PC-3 (cell line): ENCODE measurements around the gene UBE3A. TPM values are rescaled to one million over a fixed set of nuclear protein-coding genes. Genes with fewer than 3 reads are reported as not detected.

ENCODE experiments used
- ATAC-seq: fragments of 200-7000 bp; cut with Tn5 transposase; 2 replicates; pipeline ENCODE4 v1.9.1; 2020; ENCODE audit warnings: mild to moderate bottlenecking, moderate library complexity
- BruUV-seq: library from RNA; stranded (reverse); fragments of 400-500 nt; replicated peaks from 2 replicates; lab custom pipeline; 2021; lab: Mats Ljungman, UMichigan
- CTCF ChIA-PET: fragments of 300-600 bp; sonication (Branson Sonifier 250); formaldehyde crosslinking; loops from one replicate; lab custom pipeline; 2022; ENCODE audit warnings: antibody characterized with exemption; lab: Charles Lee
- POLR2A ChIA-PET: fragments of 300-600 bp; sonication (Branson Sonifier 250); formaldehyde crosslinking; loops from one replicate; lab custom pipeline; 2022; ENCODE audit warnings: antibody characterized with exemption; ENCODE audit not compliant: unreplicated experiment; lab: Charles Lee
- DNase-seq: peaks from one replicate; pipeline ENCODE4 v3.0.0-alpha.2; 2015
- H2AFZ ChIP-seq: fragments of 300-600 bp; sonication (generic); 2 replicates; pipeline ENCODE4 v1.6.0; 2016; ENCODE audit warnings: antibody characterized with exemption, low read length
- H3F3A ChIP-seq: fragments of 300-600 bp; sonication (generic); one replicate; pipeline ENCODE4 v1.6.0; 2017; ENCODE audit warnings: antibody characterized with exemption, low read length, control low read depth, mild to moderate bottlenecking; ENCODE audit not compliant: unreplicated experiment
- H3K27ac ChIP-seq: fragments of 300-600 bp; sonication (generic); 2 replicates; pipeline ENCODE4 v1.5.1; 2016; ENCODE audit warnings: mild to moderate bottlenecking, low read length
- H3K27me3 ChIP-seq: fragments of 300-600 bp; sonication (generic); 2 replicates; pipeline ENCODE4 v1.6.1; 2016; ENCODE audit warnings: low read length, mixed read lengths
- H3K36me3 ChIP-seq: fragments of 300-600 bp; sonication (generic); 2 replicates; pipeline ENCODE4 v1.6.1; 2016; ENCODE audit warnings: low read depth, mixed run types, low read length, mixed read lengths
- H3K4me1 ChIP-seq: fragments of 300-600 bp; sonication (generic); 2 replicates; pipeline ENCODE4 v1.5.1; 2016; ENCODE audit warnings: low read length; ENCODE audit not compliant: insufficient read depth
- H3K4me2 ChIP-seq: fragments of 300-600 bp; sonication (generic); 2 replicates; pipeline ENCODE4 v1.6.0; 2016; ENCODE audit warnings: low read length
- H3K4me3 ChIP-seq: fragments of 300-600 bp; sonication (generic); 2 replicates; pipeline ENCODE4 v1.5.1; 2016; ENCODE audit warnings: mild to moderate bottlenecking, low read length, mixed read lengths
- H3K79me2 ChIP-seq: fragments of 300-600 bp; sonication (generic); 2 replicates; pipeline ENCODE4 v1.6.1; 2017; ENCODE audit warnings: low read length, mixed read lengths
- H3K9ac ChIP-seq: fragments of 300-600 bp; sonication (generic); 2 replicates; pipeline ENCODE4 v1.6.0; 2016; ENCODE audit warnings: mild to moderate bottlenecking, low read length
- H3K9me2 ChIP-seq: fragments of 300-600 bp; sonication (generic); replicated peaks from 2 replicates; pipeline ENCODE4 v1.6.1; 2016; ENCODE audit warnings: mixed run types, low read length, mixed read lengths
- H3K9me3 ChIP-seq: fragments of 300-600 bp; sonication (generic); 2 replicates; pipeline ENCODE4 v1.6.1; 2016; ENCODE audit warnings: low read length, mixed read lengths
- H4K20me1 ChIP-seq: fragments of 300-600 bp; sonication (generic); 2 replicates; pipeline ENCODE4 v1.6.1; 2016; ENCODE audit warnings: low read length, mixed read lengths
- EZH2 ChIP-seq: fragments of 300-600 bp; sonication (generic); IDR thresholded peaks from one replicate; pipeline ENCODE4 v1.6.1; 2017; ENCODE audit warnings: antibody characterized with exemption, mild to moderate bottlenecking, low read length; ENCODE audit not compliant: unreplicated experiment
- EZH2phosphoT487 ChIP-seq: fragments of 300-600 bp; sonication (generic); IDR thresholded peaks from 2 replicates; pipeline ENCODE4 v1.6.1; 2018; ENCODE audit warnings: mild to moderate bottlenecking, antibody characterized with exemption, low read length, borderline replicate concordance
- intact Hi-C: fragments of 100-400 bp; cut with micrococcal nuclease; formaldehyde crosslinking; loops from 2 replicates; pipeline ENCODE4 v1.9.0; 2023
- total RNA-seq: library from RNA; depleted of rRNA; stranded (reverse); fragments of >200 nt; gene quantifications from 2 replicates; pipeline ENCODE4 v1.2.3, GENCODE V29; 2014
- TF ChIP-seq, protein P1 (sequence below): fragments of 300-600 bp; sonication (generic); conservative IDR thresholded peaks from 2 replicates; pipeline ENCODE4 v1.5.1; 2017; ENCODE audit warnings: antibody characterized with exemption, low read depth, mild to moderate bottlenecking, low read length

The UBE3A gene
- total RNA-seq, 1 experiment from 2014 or later: 59.5 TPM

- BruUV-seq: no TSS peak
- Histone ChIP-seq H3K27ac (no peak overlapping the region), H3K4me1 (no peaks in the 10 kb centered on the region), H3K9me3 (no peaks in the 10 kb centered on the region), H3K4me2 (no peak overlapping the region), H3K4me3 (no peak overlapping the region), H4K20me1 (peaks cover 13% of the 10 kb centered on the region), H3K79me2 (peaks cover 82% of the 10 kb centered on the region), H3F3A (no peaks in the 10 kb centered on the region), H2AFZ (no peak overlapping the region), H3K9ac (no peak overlapping the region), H3K9me2 (no peaks in the 10 kb centered on the region), H3K36me3 (peaks cover 18% of the 10 kb centered on the region), H3K27me3 (no peaks in the 10 kb centered on the region)
- ATAC-seq (no peak), DNase-seq (no peak)
- TF ChIP-seq, protein P1, sequence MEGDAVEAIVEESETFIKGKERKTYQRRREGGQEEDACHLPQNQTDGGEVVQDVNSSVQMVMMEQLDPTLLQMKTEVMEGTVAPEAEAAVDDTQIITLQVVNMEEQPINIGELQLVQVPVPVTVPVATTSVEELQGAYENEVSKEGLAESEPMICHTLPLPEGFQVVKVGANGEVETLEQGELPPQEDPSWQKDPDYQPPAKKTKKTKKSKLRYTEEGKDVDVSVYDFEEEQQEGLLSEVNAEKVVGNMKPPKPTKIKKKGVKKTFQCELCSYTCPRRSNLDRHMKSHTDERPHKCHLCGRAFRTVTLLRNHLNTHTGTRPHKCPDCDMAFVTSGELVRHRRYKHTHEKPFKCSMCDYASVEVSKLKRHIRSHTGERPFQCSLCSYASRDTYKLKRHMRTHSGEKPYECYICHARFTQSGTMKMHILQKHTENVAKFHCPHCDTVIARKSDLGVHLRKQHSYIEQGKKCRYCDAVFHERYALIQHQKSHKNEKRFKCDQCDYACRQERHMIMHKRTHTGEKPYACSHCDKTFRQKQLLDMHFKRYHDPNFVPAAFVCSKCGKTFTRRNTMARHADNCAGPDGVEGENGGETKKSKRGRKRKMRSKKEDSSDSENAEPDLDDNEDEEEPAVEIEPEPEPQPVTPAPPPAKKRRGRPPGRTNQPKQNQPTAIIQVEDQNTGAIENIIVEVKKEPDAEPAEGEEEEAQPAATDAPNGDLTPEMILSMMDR: no peak
- TF ChIP-seq EZH2 (no peak), EZH2phosphoT487 (no peak)
- ChIA-PET CTCF (no interaction called here), POLR2A (no interaction called here)
- intact Hi-C loops: no loop called here
Measured at GRCh38 chr15:25378501-25378901, 60.3 kb downstream of the UBE3A start.

DNA sequence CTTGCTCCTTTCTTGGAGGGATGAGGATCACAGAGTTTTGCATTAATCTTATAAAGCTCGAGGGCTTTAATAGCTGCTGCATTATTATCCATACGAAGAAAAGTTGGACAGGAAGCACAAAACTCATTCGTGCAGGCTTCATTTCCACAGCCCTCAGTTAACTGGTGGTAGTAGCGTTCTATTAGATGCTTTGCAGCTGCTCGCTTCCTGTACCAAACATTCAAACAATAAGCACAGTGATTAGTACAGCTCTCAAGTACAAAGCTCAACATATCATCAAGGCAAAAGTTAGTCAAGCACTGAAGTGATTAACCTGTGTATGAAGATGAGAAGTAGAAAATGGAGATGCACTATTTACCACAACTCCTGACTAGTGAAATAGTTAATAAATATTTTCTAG, 63.3 kb downstream of the UBE3A start:
- ATAC-seq (no peak), DNase-seq (no peak)
- Histone ChIP-seq H3K9me3 (no peaks in the 10 kb centered on the region), H3K4me3 (no peak overlapping the region), H3K4me1 (no peaks in the 10 kb centered on the region), H4K20me1 (peaks cover 19% of the 10 kb centered on the region), H3F3A (no peaks in the 10 kb centered on the region), H2AFZ (no peak overlapping the region), H3K9me2 (no peaks in the 10 kb centered on the region), H3K27ac (no peak overlapping the region), H3K9ac (no peak overlapping the region), H3K4me2 (no peak overlapping the region), H3K27me3 (no peaks in the 10 kb centered on the region), H3K79me2 (peaks cover 65% of the 10 kb centered on the region), H3K36me3 (peaks cover 29% of the 10 kb centered on the region)
- POLR2A ChIA-PET: no interaction called here
- BruUV-seq: no TSS peak
- intact Hi-C loops: no loop called here
- CTCF ChIA-PET: no interaction called here
- TF ChIP-seq EZH2: no peak
- no peak for TF ChIP-seq EZH2phosphoT487

- ATAC-seq (no peak), DNase-seq (no peak)
- Histone ChIP-seq H2AFZ (no peak overlapping the region), H3K79me2 (peaks cover 63% of the 10 kb centered on the region), H3K4me3 (no peak overlapping the region), H3F3A (no peaks in the 10 kb centered on the region), H3K27me3 (no peaks in the 10 kb centered on the region), H3K9me2 (no peaks in the 10 kb centered on the region), H3K36me3 (peaks cover 36% of the 10 kb centered on the region), H3K9me3 (no peaks in the 10 kb centered on the region), H3K27ac (no peak overlapping the region), H3K4me1 (no peaks in the 10 kb centered on the region), H3K9ac (no peak overlapping the region), H3K4me2 (no peak overlapping the region), H4K20me1 (peaks cover 17% of the 10 kb centered on the region)
- TF ChIP-seq, protein P1: no peak
- TF ChIP-seq EZH2phosphoT487: no peak
- no peak for TF ChIP-seq EZH2
- POLR2A ChIA-PET: no interaction called here
- CTCF ChIA-PET: no interaction called here
- intact Hi-C loops: no loop called here
- BruUV-seq: no TSS peak
Measured at GRCh38 chr15:25374143-25374542, 64.7 kb downstream of the UBE3A start.
